ENCODE measurements around the gene CD180.

CD180 gene

DNA sequence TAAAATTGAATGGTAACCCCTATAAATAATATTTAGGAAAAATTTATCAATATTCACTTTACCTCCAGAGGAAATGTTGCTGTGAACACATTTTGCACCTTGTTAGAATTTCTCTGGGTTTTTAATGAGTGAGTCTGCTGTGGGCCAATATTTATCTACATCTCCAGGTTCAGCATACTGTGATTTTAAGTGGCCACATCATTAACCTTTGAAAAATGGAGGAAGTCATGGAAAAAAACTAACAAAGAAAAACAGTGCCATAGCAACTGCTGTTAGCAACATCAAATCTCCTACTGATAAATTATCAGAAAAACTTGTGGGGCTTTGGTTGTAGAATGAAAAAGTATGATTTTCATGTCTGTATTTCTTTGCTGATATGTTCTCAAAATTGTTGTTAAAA lies 55.0 kb downstream of the CD180 start:
- Histone ChIP-seq H3K4me1 (ENCODE audit: control insufficient read depth, insufficient read depth, low read length, poor library complexity, severe bottlenecking) (no peaks in the 10 kb centered on the region), H3K4me3 (ENCODE audit: insufficient read depth, low read depth, low read length, poor library complexity, severe bottlenecking) (no peak overlapping the region), H3K9me3 (ENCODE audit: control insufficient read depth, low read length) (no peaks in the 10 kb centered on the region), H3K36me3 (ENCODE audit: control insufficient read depth, insufficient read depth, low read length) (peaks cover 51% of the 10 kb centered on the region), H3K27ac (ENCODE audit: insufficient read depth, low read length, poor library complexity, severe bottlenecking) (no peak overlapping the region), H3K27me3 (replicated peaks; ENCODE audit: control insufficient read depth, insufficient read depth, low read length, poor library complexity, severe bottlenecking) (no peaks in the 10 kb centered on the region)
- no peak for DNase-seq

DNA sequence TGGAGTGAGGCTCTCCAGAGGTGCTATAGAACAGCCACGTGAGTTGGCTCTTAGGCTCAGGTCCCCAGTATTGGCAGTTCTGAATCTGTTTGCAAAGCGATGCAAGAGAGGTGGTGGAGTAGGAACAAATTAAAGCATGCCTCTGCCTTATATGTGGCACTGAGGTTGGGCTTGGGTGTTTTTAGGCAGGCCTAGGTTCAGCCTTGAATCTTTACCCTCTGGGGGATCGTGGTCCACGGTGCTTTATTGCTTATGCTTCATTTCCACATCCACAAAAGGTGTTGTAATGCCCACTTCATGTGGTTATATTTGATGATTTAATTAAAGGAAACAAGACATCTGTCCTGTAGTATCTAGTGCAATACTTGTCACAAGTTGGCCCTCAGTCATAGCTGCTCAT lies 56.2 kb downstream of the CD180 start:
- peaks cover 47% of the 10 kb centered on the region for H3K36me3 ChIP-seq (ENCODE audit: control insufficient read depth, insufficient read depth, low read length)
- no peak overlapping the region for H3K27ac ChIP-seq (ENCODE audit: insufficient read depth, low read length, poor library complexity, severe bottlenecking)

DNA sequence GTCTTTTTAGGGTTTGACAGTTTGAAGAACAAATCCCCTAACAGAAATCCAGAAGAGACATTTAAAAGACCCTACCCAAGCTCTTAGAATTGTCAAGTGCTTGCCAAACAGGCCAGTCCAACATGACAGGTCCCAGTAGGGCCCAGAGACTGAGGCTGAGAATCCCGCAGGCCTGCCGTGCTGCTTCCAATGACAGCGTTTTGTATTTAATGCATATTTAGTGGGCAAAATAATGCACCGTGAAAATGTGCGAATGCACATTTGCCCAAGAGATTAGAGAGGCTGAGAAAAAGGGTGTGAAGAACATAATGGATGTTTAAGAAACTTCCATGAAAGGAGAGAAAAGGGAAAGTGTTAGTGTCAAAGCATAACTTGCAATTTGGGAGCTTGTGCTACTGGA lies 57.6 kb downstream of the CD180 start:
- peaks cover 41% of the 10 kb centered on the region for H3K36me3 ChIP-seq (ENCODE audit: control insufficient read depth, insufficient read depth, low read length)
- no peak overlapping the region for H3K4me3 ChIP-seq (ENCODE audit: insufficient read depth, low read depth, low read length, poor library complexity, severe bottlenecking)
- DNase-seq, result no peak
- no peaks in the 10 kb centered on the region for H3K4me1 ChIP-seq (ENCODE audit: control insufficient read depth, insufficient read depth, low read length, poor library complexity, severe bottlenecking)
- no peaks in the 10 kb centered on the region for H3K9me3 ChIP-seq (ENCODE audit: control insufficient read depth, low read length)
- H3K27me3 ChIP-seq (replicated peaks; ENCODE audit: control insufficient read depth, insufficient read depth, low read length, poor library complexity, severe bottlenecking), result no peaks in the 10 kb centered on the region
- H3K27ac ChIP-seq (ENCODE audit: insufficient read depth, low read length, poor library complexity, severe bottlenecking), result no peak overlapping the region

More for the DNA sequence above, 56.2 kb downstream of the CD180 start:
- no peaks in the 10 kb centered on the region for H3K4me1 ChIP-seq (ENCODE audit: control insufficient read depth, insufficient read depth, low read length, poor library complexity, severe bottlenecking)
- DNase-seq, result no peak
- no peaks in the 10 kb centered on the region for H3K9me3 ChIP-seq (ENCODE audit: control insufficient read depth, low read length)
- H3K4me3 ChIP-seq (ENCODE audit: insufficient read depth, low read depth, low read length, poor library complexity, severe bottlenecking), result no peak overlapping the region
- no peaks in the 10 kb centered on the region for H3K27me3 ChIP-seq (replicated peaks; ENCODE audit: control insufficient read depth, insufficient read depth, low read length, poor library complexity, severe bottlenecking)

DNA sequence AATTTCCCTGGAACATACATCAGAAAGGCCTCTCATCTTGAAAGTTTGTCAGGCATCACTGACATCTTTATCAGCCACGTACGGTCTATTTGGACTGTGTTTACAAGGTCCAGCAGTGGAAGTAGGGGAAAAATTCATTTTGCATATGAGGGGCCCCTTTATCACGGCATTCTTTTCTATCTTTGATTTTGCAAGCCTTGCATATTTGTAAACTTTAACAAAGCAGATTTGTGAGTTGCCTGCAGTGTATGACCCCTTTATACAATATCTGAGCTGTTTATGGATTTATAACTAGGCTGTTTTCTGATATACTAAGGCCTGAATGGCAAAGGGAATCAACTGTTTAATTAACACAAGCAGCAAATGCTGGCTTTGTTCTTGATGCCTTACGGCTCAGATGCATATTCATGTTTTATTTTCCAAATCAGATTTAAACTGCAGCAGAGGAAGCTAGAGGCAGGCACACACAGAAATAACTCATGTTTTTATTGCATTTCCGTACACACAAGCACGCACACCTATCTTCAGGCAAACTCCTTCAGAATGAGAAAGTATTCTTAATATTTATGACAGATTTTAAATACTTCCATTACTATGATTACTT lies 61.1 kb downstream of the CD180 start:
- DNase-seq, result no peak
- H3K9me3 ChIP-seq (ENCODE audit: control insufficient read depth, low read length), result no peaks in the 10 kb centered on the region
- H3K27me3 ChIP-seq (replicated peaks; ENCODE audit: control insufficient read depth, insufficient read depth, low read length, poor library complexity, severe bottlenecking), result no peaks in the 10 kb centered on the region
- no peak overlapping the region for H3K27ac ChIP-seq (ENCODE audit: insufficient read depth, low read length, poor library complexity, severe bottlenecking)
- peaks cover 29% of the 10 kb centered on the region for H3K36me3 ChIP-seq (ENCODE audit: control insufficient read depth, insufficient read depth, low read length)
- no peaks in the 10 kb centered on the region for H3K4me1 ChIP-seq (ENCODE audit: control insufficient read depth, insufficient read depth, low read length, poor library complexity, severe bottlenecking)
- H3K4me3 ChIP-seq (ENCODE audit: insufficient read depth, low read depth, low read length, poor library complexity, severe bottlenecking), result no peak overlapping the region

GRCh38 chr5:67133776-67134175 lies 62.8 kb downstream of the CD180 start:
- no peaks in the 10 kb centered on the region for H3K27me3 ChIP-seq (replicated peaks; ENCODE audit: control insufficient read depth, insufficient read depth, low read length, poor library complexity, severe bottlenecking)
- H3K9me3 ChIP-seq (ENCODE audit: control insufficient read depth, low read length), result no peaks in the 10 kb centered on the region
- H3K36me3 ChIP-seq (ENCODE audit: control insufficient read depth, insufficient read depth, low read length), result peaks cover 24% of the 10 kb centered on the region
- no peaks in the 10 kb centered on the region for H3K4me1 ChIP-seq (ENCODE audit: control insufficient read depth, insufficient read depth, low read length, poor library complexity, severe bottlenecking)
- no peak overlapping the region for H3K4me3 ChIP-seq (ENCODE audit: insufficient read depth, low read depth, low read length, poor library complexity, severe bottlenecking)
- no peak for DNase-seq
- H3K27ac ChIP-seq (ENCODE audit: insufficient read depth, low read length, poor library complexity, severe bottlenecking), result no peak overlapping the region

DNA sequence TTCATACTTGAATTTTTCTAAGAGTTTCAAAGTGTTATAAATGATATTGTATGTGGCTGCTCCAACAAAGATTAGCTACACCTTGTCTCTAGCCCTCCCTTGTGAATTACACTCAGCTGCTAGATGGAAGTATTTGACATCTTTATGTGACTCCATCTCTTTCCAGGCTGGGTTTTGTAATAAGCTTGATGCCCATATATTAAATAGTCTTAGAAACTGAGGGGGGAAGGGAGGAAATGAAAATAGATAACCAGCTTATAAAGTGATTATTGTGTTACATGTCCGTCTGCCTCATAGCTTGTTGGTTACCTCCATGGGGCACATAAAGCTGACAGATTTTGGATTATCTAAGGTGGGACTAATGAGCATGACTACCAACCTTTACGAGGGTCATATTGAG lies 63.4 kb downstream of the CD180 start:
- H3K27me3 ChIP-seq (replicated peaks; ENCODE audit: control insufficient read depth, insufficient read depth, low read length, poor library complexity, severe bottlenecking), result no peaks in the 10 kb centered on the region
- H3K9me3 ChIP-seq (ENCODE audit: control insufficient read depth, low read length), result no peaks in the 10 kb centered on the region
- H3K27ac ChIP-seq (ENCODE audit: insufficient read depth, low read length, poor library complexity, severe bottlenecking), result no peak overlapping the region
- H3K4me1 ChIP-seq (ENCODE audit: control insufficient read depth, insufficient read depth, low read length, poor library complexity, severe bottlenecking), result no peaks in the 10 kb centered on the region
- DNase-seq, result no peak
- H3K36me3 ChIP-seq (ENCODE audit: control insufficient read depth, insufficient read depth, low read length), result peaks cover 24% of the 10 kb centered on the region
- no peak overlapping the region for H3K4me3 ChIP-seq (ENCODE audit: insufficient read depth, low read depth, low read length, poor library complexity, severe bottlenecking)

- Histone ChIP-seq H3K27ac (ENCODE audit: insufficient read depth, low read length, poor library complexity, severe bottlenecking) (no peak overlapping the region), H3K9me3 (ENCODE audit: control insufficient read depth, low read length) (no peaks in the 10 kb centered on the region), H3K27me3 (replicated peaks; ENCODE audit: control insufficient read depth, insufficient read depth, low read length, poor library complexity, severe bottlenecking) (no peaks in the 10 kb centered on the region), H3K4me1 (ENCODE audit: control insufficient read depth, insufficient read depth, low read length, poor library complexity, severe bottlenecking) (no peaks in the 10 kb centered on the region), H3K36me3 (ENCODE audit: control insufficient read depth, insufficient read depth, low read length) (peaks cover 11% of the 10 kb centered on the region), H3K4me3 (ENCODE audit: insufficient read depth, low read depth, low read length, poor library complexity, severe bottlenecking) (no peak overlapping the region)
- no peak for DNase-seq
Measured at GRCh38 chr5:67129768-67130167, 66.8 kb downstream of the CD180 start.

All from effector memory CD4-positive, alpha-beta T cell (primary cell).